ENCODE results near the gene PTER.

The PTER gene

DNA sequence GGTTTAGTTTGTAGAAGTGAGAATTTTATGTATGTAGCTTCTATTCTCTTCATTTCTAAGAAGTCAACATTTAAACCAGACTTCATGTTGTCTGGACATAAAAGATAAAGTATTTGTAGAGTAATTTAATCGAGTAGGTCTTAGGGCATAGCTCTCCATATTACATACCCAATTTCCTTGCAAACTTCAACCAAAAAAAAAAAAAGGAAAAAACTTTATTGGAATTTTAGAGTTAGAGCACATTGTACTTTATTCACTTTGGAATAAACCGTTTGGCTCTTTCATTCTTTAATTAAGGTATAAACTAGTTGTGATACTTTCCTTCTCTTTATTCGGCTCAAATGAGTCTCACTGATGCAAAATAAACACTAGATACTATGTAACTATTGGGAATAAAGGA lies 36.0 kb downstream of the PTER start:
- DNase-seq = no peak

DNA sequence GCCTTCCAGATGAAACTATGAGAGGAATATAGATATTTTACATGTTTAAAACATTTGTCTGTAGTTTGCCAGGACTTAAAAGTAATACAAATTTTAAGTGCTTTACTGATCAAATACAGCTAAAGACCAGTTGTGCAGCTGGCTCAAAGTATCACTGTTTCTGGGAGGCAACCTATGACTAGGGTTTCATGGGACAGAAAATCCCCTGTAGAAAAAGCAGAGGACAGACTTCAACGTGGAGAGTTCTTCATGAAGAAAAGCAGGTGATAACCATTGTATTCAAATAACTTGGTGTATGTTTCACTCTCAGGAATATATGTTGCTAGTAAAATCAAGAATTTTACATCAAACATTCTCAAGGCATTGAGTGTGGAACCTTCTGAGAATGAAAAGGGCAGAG lies 40.9 kb downstream of the PTER start:
- DNase-seq = no peak

DNA sequence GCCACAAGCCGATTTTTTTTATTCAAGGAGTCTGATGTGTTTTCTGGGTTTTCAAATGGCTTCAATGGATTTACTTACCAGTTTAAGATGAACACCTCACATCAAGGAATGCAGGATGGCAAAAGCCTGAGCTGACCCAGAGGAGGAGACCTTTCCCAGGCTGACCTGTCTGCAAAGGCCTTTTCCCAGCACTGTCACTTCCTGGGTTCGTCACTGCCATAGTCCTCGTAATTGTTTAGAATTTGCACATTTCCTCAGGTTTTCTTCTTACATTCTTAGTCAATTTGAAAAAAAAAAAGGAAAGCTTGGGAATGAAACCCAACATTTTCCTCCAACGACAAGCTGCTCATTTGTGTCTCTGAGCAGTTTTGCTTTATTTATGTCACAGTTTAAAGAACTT lies 42.0 kb downstream of the PTER start:
- DNase-seq = no peak

- DNase-seq = no peak
Measured at GRCh38 chr10:16481052-16481728, 44.4 kb downstream of the PTER start.

DNA sequence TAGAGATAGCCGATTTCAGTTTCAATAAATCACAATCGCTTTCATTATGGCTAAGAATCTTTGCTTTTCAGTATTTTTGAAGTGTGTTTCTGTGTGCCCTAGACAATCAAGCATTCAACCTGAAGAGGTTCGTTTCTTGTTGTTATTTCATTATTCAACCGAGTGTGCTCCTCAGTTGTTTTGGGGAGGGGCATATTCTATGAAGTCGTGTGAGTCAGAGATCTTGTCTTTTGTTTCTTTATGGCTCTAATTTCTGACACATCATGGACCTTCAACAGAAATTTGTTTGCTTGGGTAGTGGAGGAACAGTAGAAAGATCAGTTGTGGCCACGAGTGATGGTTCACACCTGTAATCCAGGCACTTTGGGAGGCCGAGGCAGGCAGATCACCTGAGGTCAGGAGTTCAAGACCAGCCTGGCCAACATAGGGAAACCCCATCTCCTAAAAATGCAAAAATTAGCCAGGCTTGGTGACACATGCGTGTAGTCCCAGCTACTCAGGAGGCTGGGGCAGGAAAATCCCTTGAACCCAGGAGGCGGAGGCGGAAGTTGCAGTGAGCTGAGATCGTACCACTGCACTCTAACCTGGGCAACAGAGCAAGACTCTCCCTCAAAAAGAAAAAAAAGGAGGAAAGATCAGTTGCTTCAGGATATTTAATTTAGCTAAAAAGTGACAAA lies 46.6 kb downstream of the PTER start:
- no peak for DNase-seq

DNA sequence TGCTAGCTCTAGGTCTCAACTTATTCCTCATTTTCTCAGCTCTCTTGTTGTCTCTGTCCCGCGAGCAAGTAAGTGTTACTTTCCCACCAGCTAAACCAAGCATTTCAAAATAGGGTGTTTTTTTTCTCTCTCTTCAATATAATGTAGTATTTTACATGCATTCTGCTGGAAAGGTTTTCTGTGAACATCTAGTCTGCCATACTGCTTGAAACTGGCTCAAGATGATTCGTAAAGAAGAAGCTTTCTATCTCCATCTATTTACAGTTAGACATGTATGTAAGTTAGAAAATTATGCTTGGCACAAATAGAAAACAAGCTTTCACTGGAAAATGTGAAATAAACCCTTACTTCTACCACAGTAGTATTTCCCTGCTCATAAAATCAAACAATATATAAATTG lies 53.7 kb downstream of the PTER start:
- no peak for DNase-seq

GRCh38 chr10:16491933-16492332 lies 55.1 kb downstream of the PTER start:
- peak; percentile 27 to 72 for DNase-seq

GRCh38 chr10:16493884-16494536 lies 57.2 kb downstream of the PTER start:
- DNase-seq = no peak

GRCh38 chr10:16497911-16498310 lies 61.1 kb downstream of the PTER start:
- DNase-seq = no peak

DNA sequence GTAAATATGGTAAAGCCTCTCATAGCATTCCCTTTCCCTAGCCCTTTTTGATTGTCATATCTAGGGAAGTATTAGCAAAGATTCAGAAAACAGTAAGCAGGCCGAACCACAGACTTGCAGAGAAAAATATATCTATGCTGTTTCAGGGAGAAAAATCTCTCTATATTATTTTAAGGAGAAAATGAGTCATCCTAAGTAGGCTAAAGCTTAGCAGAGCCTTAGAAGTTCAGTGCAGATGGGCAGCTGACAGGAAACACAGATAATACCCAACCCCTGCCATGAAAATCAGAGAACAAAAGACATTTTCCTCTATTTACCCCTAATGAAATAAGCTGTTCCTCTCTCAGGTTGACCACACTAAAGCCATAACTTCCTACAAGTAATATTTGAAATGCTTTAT lies 68.4 kb downstream of the PTER start:
- no peak for DNase-seq

- no peak for DNase-seq
Measured at GRCh38 chr10:16509996-16510395, 73.2 kb downstream of the PTER start.

- DNase-seq = no peak
Measured at GRCh38 chr10:16510843-16511242, 74.0 kb downstream of the PTER start.

DNA sequence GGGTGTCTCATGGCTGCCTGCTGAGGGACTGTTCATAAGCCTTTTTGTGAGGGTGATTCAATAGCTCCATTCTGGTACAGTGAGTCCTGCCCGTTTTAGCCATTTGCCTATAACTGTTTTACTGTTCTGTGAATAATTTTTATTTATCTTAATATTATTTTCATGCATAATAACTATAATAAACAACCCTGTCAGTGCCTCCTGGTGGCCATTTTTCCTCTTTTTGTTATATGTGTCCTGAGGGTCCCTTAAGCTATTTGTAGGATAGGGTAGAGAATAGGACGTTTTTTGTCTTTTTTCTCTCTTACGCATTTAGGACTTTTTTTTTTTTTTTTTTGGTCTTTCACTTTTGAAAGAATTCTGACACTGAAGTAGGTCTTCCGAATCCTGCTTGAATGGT lies 82.0 kb downstream of the PTER start:
- peak in 1 of 2 experiments; percentile 7 for DNase-seq

DNA sequence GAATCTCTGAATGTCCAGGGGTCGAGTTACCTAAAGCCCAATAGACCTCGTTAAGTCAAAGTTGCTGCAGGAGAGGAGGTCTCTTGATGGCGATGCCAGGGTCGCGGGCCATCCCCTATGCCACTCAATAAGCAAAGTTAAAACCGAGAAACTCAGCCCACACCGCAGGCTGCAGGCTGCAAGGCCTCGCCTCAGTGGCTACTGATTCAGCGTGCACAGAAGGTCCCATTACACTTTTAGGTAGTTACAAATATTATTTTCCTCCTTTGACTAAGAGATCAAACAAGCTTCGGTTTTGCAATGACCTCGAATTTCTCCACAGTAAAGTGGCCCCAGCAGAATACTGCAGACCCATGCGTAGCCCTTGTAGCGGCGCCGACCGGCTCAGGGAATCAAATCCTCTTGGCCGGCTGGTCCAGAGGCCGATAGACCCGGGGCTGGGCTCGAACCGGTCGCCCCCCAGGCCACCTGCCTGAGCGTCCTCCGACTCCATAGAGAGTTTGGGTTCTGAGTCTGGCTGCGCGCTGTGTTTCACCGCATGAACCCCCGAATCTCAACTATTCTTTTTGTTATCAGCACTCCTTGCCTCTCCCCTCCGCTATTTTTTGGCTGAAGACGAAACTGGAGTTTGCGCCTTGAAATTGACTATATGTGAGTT lies 82.6 kb downstream of the PTER start:
- DNase-seq = no peak

GRCh38 chr10:16519908-16520861 lies 83.4 kb downstream of the PTER start:
- DNase-seq = peak in 1 of 2 experiments; percentile 2

- DNase-seq = peak; percentile 47 to 61
Measured at GRCh38 chr10:16520900-16521299, 84.1 kb downstream of the PTER start.

DNA sequence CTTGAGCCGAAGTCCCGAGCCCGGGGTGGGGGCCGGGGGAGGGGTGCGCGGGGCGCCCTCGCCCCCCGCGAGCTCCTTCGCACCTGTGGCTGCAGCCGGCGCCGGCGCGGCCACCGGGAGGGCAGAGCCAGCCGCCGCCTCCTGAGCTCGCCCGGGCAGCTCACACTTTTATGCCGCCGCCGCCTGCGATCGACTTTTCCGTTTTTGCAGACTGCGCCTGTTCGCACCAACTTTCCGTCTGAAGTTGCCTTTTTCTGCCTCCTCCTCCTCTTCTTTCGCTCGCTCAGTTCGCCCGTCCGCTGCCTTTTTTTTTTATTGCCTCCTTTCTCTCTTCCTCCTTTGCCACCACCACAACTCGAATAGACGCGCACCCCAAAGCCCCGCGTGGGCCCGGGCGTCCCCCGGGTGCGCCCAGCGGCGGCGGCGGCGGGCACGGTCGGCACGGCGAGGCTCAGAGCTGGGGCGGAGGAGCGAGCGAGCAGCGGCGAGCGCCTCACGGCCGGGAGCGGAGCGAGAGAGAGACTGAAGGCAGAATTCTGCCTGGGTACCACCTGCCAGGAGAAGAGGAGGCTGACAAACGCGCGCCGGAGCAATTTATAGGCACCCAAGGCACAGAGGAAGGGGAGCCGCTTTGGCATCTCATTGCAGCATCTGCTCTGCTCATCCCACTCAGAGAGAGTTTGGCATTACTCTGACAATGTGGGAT lies 84.7 kb downstream of the PTER start, which contains the start of gene C1QL3:
TSS of gene C1QL3 (minus strand) at position 569 of the 706 bp plus-strand sequence. CDS start 814 bp downstream, outside the sequence.
- DNase-seq = peak; percentile 47 to 61

DNA sequence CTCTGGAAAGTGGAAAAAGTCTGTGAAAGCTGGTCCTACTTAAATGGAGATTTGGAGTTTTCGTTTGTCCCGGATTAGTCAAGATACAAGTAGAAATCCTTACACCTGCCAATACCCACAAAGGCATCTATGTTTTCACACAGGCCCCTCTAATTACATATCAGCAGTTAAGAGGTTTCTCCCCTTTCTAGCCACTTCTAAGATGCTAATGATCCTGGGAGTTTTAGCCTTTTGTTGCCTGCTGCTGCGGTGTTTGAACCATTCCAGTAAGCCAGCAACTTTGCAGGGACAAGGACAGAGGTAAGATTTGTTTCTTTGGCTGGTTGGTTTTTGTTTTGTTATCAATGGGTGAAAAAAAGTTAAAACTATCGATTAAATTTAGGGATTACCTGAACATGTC lies 90.6 kb downstream of the PTER start:
- no peak for DNase-seq

- DNase-seq = no peak
Measured at GRCh38 chr10:16529853-16530252, 93.0 kb downstream of the PTER start.

DNA sequence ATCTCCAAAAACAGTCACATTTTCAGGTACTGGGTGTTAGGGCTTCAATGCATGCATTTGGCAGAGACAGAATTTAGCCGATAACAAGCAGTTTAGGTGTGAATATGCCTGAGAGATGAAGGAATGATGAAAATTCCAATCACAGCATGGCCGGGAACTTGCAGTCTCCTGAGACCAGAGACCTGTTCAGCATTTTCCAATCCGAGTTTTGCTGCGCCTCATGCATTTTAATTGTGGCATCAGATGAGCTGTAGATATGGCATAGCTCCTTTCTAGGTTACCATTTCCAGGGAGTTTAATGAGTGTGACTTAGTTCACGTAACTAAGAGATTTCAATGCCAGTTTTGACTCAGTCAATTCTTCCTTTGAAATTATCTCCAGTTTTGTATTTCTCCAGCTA lies 99.3 kb downstream of the PTER start:
- no peak for DNase-seq

DNA sequence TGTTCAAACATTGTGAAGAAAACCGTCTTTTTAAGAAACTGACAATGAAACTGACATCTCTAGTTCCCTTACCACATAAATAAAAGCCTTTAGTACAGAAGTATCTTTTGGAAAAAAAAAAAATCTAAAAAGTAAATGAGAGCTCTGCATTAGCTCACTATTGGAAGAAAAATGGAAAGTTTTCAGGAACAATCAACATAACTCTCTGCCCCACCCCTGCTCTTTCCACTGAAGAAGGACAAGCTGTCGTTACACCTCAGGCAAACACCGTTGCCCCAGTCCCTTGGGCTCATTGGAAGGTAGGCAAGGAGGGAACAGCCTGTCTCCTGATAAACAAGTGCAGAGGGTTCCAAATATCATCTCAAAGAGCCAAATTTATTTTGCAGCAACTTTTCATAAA lies 107.3 kb downstream of the PTER start:
- no peak for DNase-seq

- DNase-seq = no peak
Measured at GRCh38 chr10:16544591-16544990, 107.8 kb downstream of the PTER start.

All from NCI-H2081 (cell line).